ENCODE measurements around the gene ZNF48.
A peak's percentile ranks its signal among the peaks of the same experiment; 100 is the strongest.
"Not testable (repeated sequence)": the region's sequence is repeated elsewhere in the genome, so short reads cannot be mapped to it uniquely, and the experiment has no call there.

Gene ZNF48

GRCh38 chr16:30378236-30379157 is 16.7 kb upstream of the ZNF48 start:
- peak; percentile 100 for DNase-seq

DNA sequence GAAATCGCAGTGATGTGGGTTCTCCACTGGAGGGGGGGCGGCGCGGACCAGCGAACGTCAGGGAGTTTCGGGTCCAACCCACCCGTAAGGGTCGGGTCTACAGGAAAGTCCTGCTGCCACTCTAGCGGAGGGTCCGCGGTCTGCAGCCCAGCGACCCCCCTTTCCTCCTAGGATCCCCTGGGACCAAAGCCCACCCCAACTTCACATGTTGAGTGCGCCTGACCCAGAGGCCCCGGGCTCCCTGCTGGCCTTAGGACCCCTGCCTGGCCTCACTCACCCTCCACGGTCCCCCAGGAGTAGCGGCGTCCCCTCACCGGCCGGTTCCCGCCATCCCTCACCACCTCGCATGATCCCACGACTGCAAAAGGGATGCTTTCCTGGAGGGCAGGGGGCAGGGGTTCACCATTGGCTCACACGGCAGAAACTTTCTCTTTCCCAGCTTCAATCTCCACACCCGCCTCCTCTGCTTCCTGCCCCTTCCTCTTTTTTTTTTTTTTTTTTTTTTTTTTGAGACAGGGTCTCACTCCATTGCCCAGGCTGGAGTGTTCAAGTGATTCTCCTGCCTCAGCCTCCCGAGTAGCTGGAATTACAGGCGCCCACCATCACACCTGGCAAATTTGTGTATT is 15.9 kb upstream of the ZNF48 start:
- no peak for DNase-seq

DNA sequence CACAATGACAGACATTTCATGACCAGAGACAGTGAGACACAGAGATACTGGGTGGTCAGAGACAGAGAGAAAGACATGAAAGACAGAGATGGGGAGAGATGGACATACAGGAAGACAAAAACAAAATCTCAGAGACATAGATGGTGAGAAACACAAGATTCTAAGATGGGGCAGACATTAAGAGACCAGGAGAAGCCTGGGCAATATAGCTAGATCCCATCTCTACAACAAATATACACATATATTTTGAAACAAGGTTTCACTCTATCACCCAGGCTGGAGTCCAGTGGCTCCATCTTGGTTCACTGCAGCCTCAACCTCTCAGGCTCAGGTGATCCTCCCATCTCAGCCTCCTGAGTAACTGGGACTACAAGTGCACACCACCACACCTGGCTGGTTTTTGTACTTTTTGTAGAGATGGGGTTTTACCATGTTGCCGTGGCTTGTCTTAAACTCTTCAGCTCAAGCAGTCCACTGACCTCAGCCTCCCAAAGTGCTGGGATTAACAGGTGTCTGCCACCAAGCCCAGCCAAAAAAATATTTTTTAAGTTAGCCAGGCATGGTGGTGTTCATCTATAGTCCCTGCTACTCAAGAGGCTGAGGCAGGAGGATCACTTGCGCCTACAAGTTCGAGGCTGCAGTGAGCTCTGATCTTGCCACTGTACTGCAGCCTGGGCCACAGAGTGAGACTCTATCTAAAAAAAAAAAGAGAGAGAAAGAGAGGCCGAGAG is 15.0 kb upstream of the ZNF48 start:
- DNase-seq: no peak

GRCh38 chr16:30380803-30381208 is 14.4 kb upstream of the ZNF48 start:
- no peak for DNase-seq

DNA sequence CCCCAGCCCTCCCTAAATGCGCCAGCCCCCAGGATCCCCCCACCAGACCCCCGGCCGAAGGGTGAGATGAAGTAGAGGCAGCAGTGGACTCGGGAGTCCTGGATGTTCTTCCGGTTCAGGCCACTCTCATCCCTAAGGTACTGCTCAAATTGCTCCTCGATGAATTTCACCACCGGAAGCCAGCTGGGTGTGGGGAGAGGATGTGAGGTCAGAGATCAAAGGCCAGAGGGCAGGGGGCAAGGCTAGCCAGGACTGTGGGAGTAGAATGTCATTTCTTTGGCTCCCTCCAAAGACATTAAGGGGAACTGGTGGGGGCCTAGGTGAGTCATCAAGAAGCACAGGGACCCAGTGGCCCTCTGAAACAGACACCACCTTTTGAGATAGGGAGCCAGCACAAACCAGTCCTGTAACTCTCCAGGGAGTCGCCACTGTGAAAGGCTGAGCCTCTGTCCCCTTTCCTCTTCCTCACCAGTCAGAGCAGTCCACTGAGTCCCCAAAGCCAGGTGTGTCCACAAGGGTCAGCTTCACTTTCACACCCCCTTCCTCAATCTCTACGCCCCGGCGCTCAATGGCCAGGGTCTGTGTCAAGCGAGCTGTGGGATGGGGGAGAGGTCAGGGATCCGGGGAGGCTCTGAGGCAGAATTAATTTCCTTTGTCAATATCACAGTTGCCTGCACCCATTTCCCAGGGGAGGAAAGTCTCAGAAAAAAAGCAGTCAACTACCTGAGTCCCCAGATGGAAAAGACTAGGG is 13.8 kb upstream of the ZNF48 start:
- peak; percentile 62 for DNase-seq

- DNase-seq: peak; percentile 84
Observed at GRCh38 chr16:30382111-30382881, 12.9 kb upstream of the ZNF48 start, which contains the start of gene SEPTIN1. Gene SEPTIN1 (minus strand): TSS chr16:30382561. CDS start chr16:30382542, 19 bp downstream.

DNA sequence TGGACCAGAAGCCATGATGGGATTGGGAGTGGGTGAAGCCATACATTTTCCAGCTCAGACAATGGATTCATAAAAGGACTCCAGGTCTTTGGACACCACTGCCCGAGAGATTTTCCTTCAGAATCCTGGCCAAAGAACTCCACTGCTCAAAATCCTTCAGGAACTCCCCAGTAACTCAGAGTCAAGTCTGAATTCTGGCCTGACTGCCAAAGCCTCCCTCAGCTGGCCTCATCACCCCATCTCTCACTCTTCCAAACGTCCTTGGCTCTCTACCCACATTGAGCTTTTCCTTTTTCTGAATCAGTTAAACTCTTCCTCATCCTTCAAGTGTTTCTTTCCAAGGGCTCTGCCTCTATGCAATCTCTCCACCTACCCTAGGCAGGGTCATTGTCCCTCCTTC is 11.7 kb upstream of the ZNF48 start:
- DNase-seq: no peak

GRCh38 chr16:30394592-30395154 is 547 bp upstream of the ZNF48 start:
- DNase-seq: no peak

GRCh38 chr16:30395992-30396585 is 869 bp downstream of the ZNF48 start:
- DNase-seq: no peak

DNA sequence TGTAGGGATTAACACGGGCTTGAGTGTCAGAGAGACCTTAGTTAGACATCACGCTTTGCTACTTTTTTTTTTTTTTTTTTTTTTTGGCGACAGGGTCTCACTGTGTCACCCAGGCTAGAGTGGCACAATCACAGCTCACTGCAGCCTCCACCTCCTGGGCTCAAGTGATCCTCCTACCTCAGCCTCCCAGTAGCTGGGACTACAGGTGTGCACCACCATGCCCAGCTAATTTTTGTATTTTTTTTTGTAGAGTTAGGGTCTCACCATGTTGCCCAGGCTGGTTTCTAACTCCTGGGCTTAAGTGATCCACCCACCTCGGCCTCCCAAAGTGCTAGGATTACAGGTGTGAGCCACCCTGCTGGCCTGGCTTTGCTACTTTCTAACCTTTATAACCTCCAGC is 1.4 kb downstream of the ZNF48 start:
- DNase-seq: not testable (repeated sequence)

- no peak for DNase-seq
Observed at GRCh38 chr16:30397056-30397455, 1.8 kb downstream of the ZNF48 start.

GRCh38 chr16:30397776-30398660 is 2.8 kb downstream of the ZNF48 start:
- no peak for DNase-seq

- no peak for DNase-seq
Observed at GRCh38 chr16:30398661-30399434, 3.6 kb downstream of the ZNF48 start.

DNA sequence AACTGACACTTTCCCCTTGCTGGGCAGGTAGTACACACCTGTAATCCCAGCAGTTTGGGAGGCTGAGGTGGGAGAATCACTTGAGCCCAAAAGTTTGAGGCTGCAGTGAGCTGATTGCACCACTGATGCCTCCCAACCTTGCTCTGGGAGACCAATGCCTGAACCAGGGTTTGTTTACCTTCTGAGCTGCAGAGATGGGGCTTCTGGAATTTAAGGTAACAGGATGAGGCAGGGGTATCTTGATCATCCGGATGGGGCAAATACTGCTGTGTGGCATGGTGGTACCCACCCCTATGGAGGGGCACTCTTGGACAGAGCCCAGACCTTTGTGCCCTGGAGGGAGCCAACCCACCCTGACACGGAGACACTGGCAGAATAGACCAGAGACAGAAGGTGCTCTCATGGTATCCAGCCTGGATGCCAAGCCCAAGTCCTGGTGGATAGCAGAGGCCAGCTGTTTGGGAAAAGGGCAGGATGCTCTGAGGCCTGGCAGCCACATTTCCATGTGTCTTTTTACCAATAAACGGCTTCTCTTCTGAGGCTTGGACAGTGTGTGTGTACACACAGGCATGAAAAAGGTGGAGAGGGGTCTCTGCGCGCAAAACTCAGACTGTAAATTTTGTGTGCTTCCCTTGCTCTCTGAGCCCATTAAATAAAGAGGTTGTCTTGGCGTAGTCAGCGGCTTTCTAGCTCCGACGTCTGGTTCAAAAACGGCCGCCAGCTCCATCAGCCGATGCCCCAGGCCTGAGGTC is 4.4 kb downstream of the ZNF48 start:
- no peak for DNase-seq

DNA sequence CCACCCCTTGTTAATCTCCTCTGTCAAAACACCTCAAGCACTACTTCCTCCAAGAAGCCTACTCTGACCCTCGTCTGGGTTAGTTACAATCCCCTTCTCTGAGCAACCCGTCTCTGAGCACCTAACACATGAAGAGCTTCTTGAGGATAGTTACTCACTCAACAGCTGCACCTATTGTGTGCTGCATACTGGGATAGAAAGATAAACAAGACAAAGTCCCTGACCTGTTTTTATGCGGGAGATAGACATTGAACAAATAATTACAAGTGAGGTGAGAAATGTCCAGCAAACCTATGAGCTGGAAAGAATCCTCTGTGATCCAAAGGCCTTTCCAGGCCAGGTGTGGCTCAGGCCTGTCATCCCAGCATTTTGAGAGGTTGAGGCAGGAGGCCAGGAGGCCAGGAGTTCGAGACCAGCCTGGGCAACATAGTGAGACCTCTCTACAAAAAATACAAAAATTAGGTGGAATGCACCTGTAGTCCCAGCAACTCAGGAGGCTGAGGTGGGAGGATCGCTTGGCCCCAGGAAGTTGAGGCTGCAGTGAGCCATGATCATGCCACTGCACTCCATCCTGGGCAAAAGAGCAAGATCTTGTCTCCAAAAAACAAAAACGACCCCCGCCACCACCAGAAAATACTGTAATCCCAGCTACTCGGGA is 6.7 kb downstream of the ZNF48 start:
- DNase-seq: no peak

GRCh38 chr16:30406795-30407101 is 11.5 kb downstream of the ZNF48 start:
- no peak for DNase-seq

- peak; percentile 97 for DNase-seq
Observed at GRCh38 chr16:30407102-30407803, 12.0 kb downstream of the ZNF48 start, which contains the start of gene ZNF771. Gene ZNF771 (plus strand): TSS chr16:30407606. CDS start chr16:30408054, 448 bp downstream.

Measured in stimulated activated CD8-positive, alpha-beta memory T cell treated with anti-CD3 and anti-CD28 coated beads, Interleukin-4, amount 100 ng/mL, for 48 hours (primary cell).